HEK293T (cell line): Measurements from ENCODE around the gene NKAIN2.

Experiments
- ARNT ChIP-seq: fragments of 450-650 bp; IDR thresholded peaks from 2 replicates; pipeline ENCODE4 v1.6.1; 2017; ENCODE audit warnings: mild to moderate bottlenecking
- BHLHE40 ChIP-seq: fragments of 450-650 bp; IDR thresholded peaks from 2 replicates; pipeline ENCODE4 v1.6.1; 2016; ENCODE audit warnings: mild to moderate bottlenecking, moderate library complexity, borderline replicate concordance
- CTBP1 ChIP-seq: fragments of 450-650 bp; IDR thresholded peaks from 2 replicates; pipeline ENCODE4 v1.6.1; 2016; ENCODE audit warnings: borderline replicate concordance
- ELF4 ChIP-seq: fragments of 450-650 bp; IDR thresholded peaks from 2 replicates; pipeline ENCODE4 v1.6.1; 2017; ENCODE audit warnings: antibody characterized with exemption
- FOXA1 ChIP-seq: fragments of 450-650 bp; IDR thresholded peaks from 2 replicates; pipeline ENCODE4 v1.6.1; 2016; ENCODE audit warnings: mild to moderate bottlenecking
- FOXK2 ChIP-seq: fragments of 450-650 bp; IDR thresholded peaks from 2 replicates; pipeline ENCODE4 v1.6.1; 2016; ENCODE audit warnings: mild to moderate bottlenecking
- FOXM1 ChIP-seq: fragments of 450-650 bp; IDR thresholded peaks from 2 replicates; pipeline ENCODE4 v1.6.1; 2017; ENCODE audit warnings: mild to moderate bottlenecking, borderline replicate concordance
- PKNOX1 ChIP-seq: fragments of 450-650 bp; IDR thresholded peaks from 2 replicates; pipeline ENCODE4 v1.6.1; 2016
- SP1 ChIP-seq: fragments of 450-650 bp; IDR thresholded peaks from 2 replicates; pipeline ENCODE4 v1.6.1; 2017
- SUZ12 ChIP-seq: fragments of 450-650 bp; IDR thresholded peaks from 2 replicates; pipeline ENCODE4 v1.6.1; 2016; ENCODE audit warnings: mild to moderate bottlenecking
- TARDBP ChIP-seq: fragments of 450-650 bp; IDR thresholded peaks from 2 replicates; pipeline ENCODE4 v1.6.1; 2016
- ZNF384 ChIP-seq: fragments of 450-650 bp; IDR thresholded peaks from 2 replicates; pipeline ENCODE4 v1.6.1; 2016

- TF ChIP-seq FOXK2, result no peak
- no peak for TF ChIP-seq FOXM1
- TF ChIP-seq ZNF384, result no peak
- TF ChIP-seq SP1, result no peak
- TF ChIP-seq FOXA1, result no peak
- TF ChIP-seq PKNOX1, result no peak
- TF ChIP-seq SUZ12, result no peak
- no peak for TF ChIP-seq BHLHE40
- TF ChIP-seq ELF4, result no peak
- TF ChIP-seq TARDBP, result no peak
- no peak for TF ChIP-seq CTBP1
- no peak for TF ChIP-seq ARNT
Measured at GRCh38 chr6:124577734-124578281, 774.1 kb downstream of the NKAIN2 start.
